ENCODE measurements around the gene ENDOV. TPM values are rescaled to one million over a fixed set of nuclear protein-coding genes. Genes with fewer than 3 reads are reported as not detected.

ENDOV gene
- polyA plus RNA-seq, 2 of the 4 experiments (the other 2 are of a cell fraction) = 33.2 to 42.6 TPM

GRCh38 chr17:80486692-80487091 is 71.7 kb downstream of the ENDOV start:
- CTCF ChIA-PET = interaction anchor here (1.0 to 1.4 kb wide), 3 partner anchors 18 to 89 kb away, joined by 3 to 4 read pairs (median 3); no protein-coding TSS in a partner anchor
- TF ChIP-seq BHLHE40 (IDR thresholded peaks at IDR 0.05; ENCODE audit: low read depth, low read length) (no peak), E2F6 (IDR thresholded peaks at IDR 0.05; ENCODE audit: borderline replicate concordance, low read depth) (no peak), TP53 (CRISPR knock-in tag; IDR thresholded peaks at IDR 0.05) (no peak), ZNF302 (CRISPR knock-in tag; IDR thresholded peaks at IDR 0.05) (no peak), CTCF (IDR thresholded peaks at IDR 0.05) (no peak), RAD21 (conservative IDR thresholded peaks at IDR 0.05 in 1 of 2, IDR thresholded peaks at IDR 0.05 in 1 of 2) (no peak), EHF (CRISPR knock-in tag; IDR thresholded peaks at IDR 0.05) (no peak)
- DNase-seq (ENCODE audit: low read depth in 1 of 2, low spot score in 1 of 2) (no peak), FAIRE-seq (no peak), ATAC-seq (no peak)
- H3K4me3 ChIP-seq = no peak overlapping the region
- H3K9me3 ChIP-seq = 0 out of 3 replicates have a peak, but pooled peaks cover 10% of the 10 kb centered on the region
- POLR2A ChIA-PET = no interaction called here
- WGBS (ENCODE audit: missing lambda C conversion rate) = 75% methylated on average over 16 of the region's 17 CpGs
- no peak overlapping the region for H3K4me2 ChIP-seq
- H3K27ac ChIP-seq = no peak overlapping the region; a peak in 1 of 6 replicates
- peaks cover 33% of the 10 kb centered on the region for H3K4me1 ChIP-seq

- ATAC-seq (no peak), DNase-seq (ENCODE audit: low read depth in 1 of 2, low spot score in 1 of 2) (no peak), FAIRE-seq (no peak)
- H3K4me3 ChIP-seq = no peak overlapping the region
- peaks cover 33% of the 10 kb centered on the region for H3K4me1 ChIP-seq
- ChIA-PET POLR2A (no interaction called here), CTCF (interaction anchor here (0.6 to 1.3 kb wide), 4 partner anchors 10 to 138 kb away, joined by 3 read pairs; no protein-coding TSS in a partner anchor)
- TF ChIP-seq TFCP2L1 (CRISPR knock-in tag; IDR thresholded peaks at IDR 0.05) (no peak), GATA3 (IDR thresholded peaks at IDR 0.05; ENCODE audit: borderline replicate concordance) (no peak), CBX2 (IDR thresholded peaks at IDR 0.05; ENCODE audit: borderline replicate concordance, low read depth) (no peak), RFX5 (IDR thresholded peaks at IDR 0.05) (no peak), REST (IDR thresholded peaks at IDR 0.05) (no peak), HMGXB4 (CRISPR knock-in tag; IDR thresholded peaks at IDR 0.05; ENCODE audit: borderline replicate concordance) (no peak), BHLHE40 (IDR thresholded peaks at IDR 0.05; ENCODE audit: low read depth, low read length) (no peak), CHD4 (IDR thresholded peaks at IDR 0.05; ENCODE audit: borderline replicate concordance) (no peak), RCOR1 (IDR thresholded peaks at IDR 0.05; ENCODE audit: low read depth, low read length) (no peak)
- no peak overlapping the region for H3K27ac ChIP-seq
- H3K4me2 ChIP-seq = no peak overlapping the region
- H3K9me3 ChIP-seq = 0 out of 3 replicates have a peak, but pooled peaks cover 10% of the 10 kb centered on the region
- 39% methylated on average over 7 of the region's 7 CpGs for WGBS (ENCODE audit: missing lambda C conversion rate)
Measured at GRCh38 chr17:80487511-80487910, 72.5 kb downstream of the ENDOV start.

Small RNA genes lying within 50 kb of the gene (small RNA-seq; reads per million reads assigned to genes)
- gene MIR4730 = 0 to 4.1 (median 0.26) reads per million in 6 experiments

Other genes starting within 250 kb of the ENDOV start
- gene CARD14, start 245.1 kb upstream of the ENDOV start, polyA plus RNA-seq (2011; rRNA removed) = 0.11 and 0.18 TPM in 2 replicates
- 0.08 to 0.26 TPM (median 0.17 TPM) in 3 replicates for gene CARD14, start 245.1 kb upstream of the ENDOV start, polyA plus RNA-seq (2017; fragmentation: RNase III; extraction: RNeasy Plus Mini Kit Qiagen cat#74134 plus additional on column Dnase treatment)
- gene SGSH, start 194.8 kb upstream of the ENDOV start, polyA plus RNA-seq (2011; rRNA removed) = 14.1 and 14.5 TPM in 2 replicates
- 24.0 to 26.2 TPM (median 24.7 TPM) in 3 replicates for gene SGSH, start 194.8 kb upstream of the ENDOV start, polyA plus RNA-seq (2017; fragmentation: RNase III; extraction: RNeasy Plus Mini Kit Qiagen cat#74134 plus additional on column Dnase treatment)
- 8.3 and 9.5 TPM in 2 replicates for gene SLC26A11, start 194.7 kb upstream of the ENDOV start, polyA plus RNA-seq (2011; rRNA removed)
- gene SLC26A11, start 194.7 kb upstream of the ENDOV start, polyA plus RNA-seq (2017; fragmentation: RNase III; extraction: RNeasy Plus Mini Kit Qiagen cat#74134 plus additional on column Dnase treatment) = 9.1 to 13.7 TPM (median 13.1 TPM) in 3 replicates
- gene RNF213, start 154.3 kb upstream of the ENDOV start, polyA plus RNA-seq (2011; rRNA removed) = 127 and 182 TPM in 2 replicates
- 55.6 to 61.6 TPM (median 59.1 TPM) in 3 replicates for gene RNF213, start 154.3 kb upstream of the ENDOV start, polyA plus RNA-seq (2017; fragmentation: RNase III; extraction: RNeasy Plus Mini Kit Qiagen cat#74134 plus additional on column Dnase treatment)
- gene NPTX1, start 61.4 kb downstream of the ENDOV start, polyA plus RNA-seq (2011; rRNA removed) = 43.6 and 43.9 TPM in 2 replicates
- gene NPTX1, start 61.4 kb downstream of the ENDOV start, polyA plus RNA-seq (2017; fragmentation: RNase III; extraction: RNeasy Plus Mini Kit Qiagen cat#74134 plus additional on column Dnase treatment) = 84.8 to 109 TPM (median 104 TPM) in 3 replicates
- gene RPTOR, start 129.7 kb downstream of the ENDOV start, polyA plus RNA-seq (2011; rRNA removed) = 10.8 and 11.1 TPM in 2 replicates
- 27.1 to 27.9 TPM (median 27.1 TPM) in 3 replicates for gene RPTOR, start 129.7 kb downstream of the ENDOV start, polyA plus RNA-seq (2017; fragmentation: RNase III; extraction: RNeasy Plus Mini Kit Qiagen cat#74134 plus additional on column Dnase treatment)